Vein endothelial cell (primary cell): Measurements from ENCODE around the gene DYRK2. TPM values are rescaled to one million over a fixed set of nuclear protein-coding genes. Genes with fewer than 3 reads are reported as not detected.

ENCODE experiments used
- total RNA-seq: library from RNA; depleted of rRNA; stranded (reverse); fragments of >200 nt; gene quantifications from 2 replicates; pipeline ENCODE4 v1.2.3, GENCODE V29; 2012

DYRK2 gene
- total RNA-seq = 11.9 and 12.7 TPM in 2 replicates

DNA sequence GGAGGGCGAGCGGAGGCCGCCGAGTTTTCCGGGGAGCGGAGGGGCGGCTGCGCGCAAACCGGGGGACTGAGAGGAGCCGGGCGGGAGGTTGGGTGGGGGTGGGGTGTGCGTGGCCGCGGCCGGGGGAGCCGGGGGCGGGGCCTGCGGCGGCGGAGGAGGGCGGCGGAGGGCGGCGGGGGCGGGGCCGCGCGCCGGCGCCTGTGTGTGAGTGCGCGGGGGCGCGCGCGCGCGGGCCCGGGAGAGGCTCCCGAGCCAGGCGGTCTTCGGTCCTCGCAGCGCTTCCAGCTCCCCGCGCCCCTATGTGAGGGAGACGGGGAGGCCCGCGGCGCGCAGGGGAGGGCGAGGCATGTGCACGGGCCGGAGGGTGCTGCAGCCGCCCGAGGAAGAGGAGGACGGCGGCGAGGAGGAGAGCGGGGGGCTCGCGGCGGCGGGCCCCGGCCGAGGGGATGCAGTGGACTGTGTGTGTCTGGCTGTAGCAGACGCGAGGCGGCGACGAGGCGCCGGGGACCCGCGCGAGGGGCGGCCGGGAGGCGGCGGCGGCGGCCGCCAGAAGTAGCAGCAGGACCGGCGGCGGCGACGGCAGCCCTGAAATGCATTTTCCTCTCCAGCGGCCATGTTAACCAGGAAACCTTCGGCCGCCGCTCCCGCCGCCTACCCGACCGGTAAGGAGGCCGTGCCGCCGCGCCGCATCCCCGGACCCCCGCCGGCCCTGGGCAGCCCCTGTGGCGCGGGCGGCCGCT is at the start of gene DYRK2:
Gene DYRK2 (plus strand): TSS at position 225 of the 740 bp plus-strand sequence. CDS start 389 bp downstream, at position 614.

